HUES64 (cell line): Measurements from ENCODE around the gene SNAP29.
"Not testable (repeated sequence)": the region's sequence is repeated elsewhere in the genome, so short reads cannot be mapped to it uniquely, and the experiment has no call there.

ENCODE experiments used
- H3K27ac ChIP-seq: 2 replicates; pipeline ENCODE4 v1.7.0; 2013; ENCODE audit warnings: low read depth, low read length, inconsistent platforms
- H3K27me3 ChIP-seq: 2 replicates; pipeline ENCODE4 v1.6.1; 2013; ENCODE audit warnings: mild to moderate bottlenecking, low read length; ENCODE audit not compliant: insufficient read depth
- H3K36me3 ChIP-seq: 2 replicates; pipeline ENCODE4 v1.6.1; 2013; ENCODE audit warnings: mild to moderate bottlenecking, low read length; ENCODE audit not compliant: insufficient read depth
- H3K4me1 ChIP-seq: 2 replicates; pipeline ENCODE4 v1.6.1; 2013; ENCODE audit warnings: mild to moderate bottlenecking, low read length, moderate library complexity; ENCODE audit not compliant: insufficient read depth
- H3K4me3 ChIP-seq: 2 replicates; pipeline ENCODE4 v1.5.1; 2013; ENCODE audit warnings: mild to moderate bottlenecking, low read length, moderate library complexity
- H3K9ac ChIP-seq: 2 replicates; pipeline ENCODE4 v1.6.1; 2013; ENCODE audit warnings: mild to moderate bottlenecking, low read depth, low read length
- H3K9me3 ChIP-seq: 2 replicates; pipeline ENCODE4 v1.6.1; 2013; ENCODE audit warnings: low read depth, low read length; ENCODE audit not compliant: insufficient read depth
- WGBS: fragments of 150-250, 120-280 bp; methylation state at CpG from one replicate; pipeline ENCODE4 v1.1.7; 2013; ENCODE audit warnings: missing lambda C conversion rate; 5-methylcytosine and 5-hydroxymethylcytosine counted together

The SNAP29 gene

DNA sequence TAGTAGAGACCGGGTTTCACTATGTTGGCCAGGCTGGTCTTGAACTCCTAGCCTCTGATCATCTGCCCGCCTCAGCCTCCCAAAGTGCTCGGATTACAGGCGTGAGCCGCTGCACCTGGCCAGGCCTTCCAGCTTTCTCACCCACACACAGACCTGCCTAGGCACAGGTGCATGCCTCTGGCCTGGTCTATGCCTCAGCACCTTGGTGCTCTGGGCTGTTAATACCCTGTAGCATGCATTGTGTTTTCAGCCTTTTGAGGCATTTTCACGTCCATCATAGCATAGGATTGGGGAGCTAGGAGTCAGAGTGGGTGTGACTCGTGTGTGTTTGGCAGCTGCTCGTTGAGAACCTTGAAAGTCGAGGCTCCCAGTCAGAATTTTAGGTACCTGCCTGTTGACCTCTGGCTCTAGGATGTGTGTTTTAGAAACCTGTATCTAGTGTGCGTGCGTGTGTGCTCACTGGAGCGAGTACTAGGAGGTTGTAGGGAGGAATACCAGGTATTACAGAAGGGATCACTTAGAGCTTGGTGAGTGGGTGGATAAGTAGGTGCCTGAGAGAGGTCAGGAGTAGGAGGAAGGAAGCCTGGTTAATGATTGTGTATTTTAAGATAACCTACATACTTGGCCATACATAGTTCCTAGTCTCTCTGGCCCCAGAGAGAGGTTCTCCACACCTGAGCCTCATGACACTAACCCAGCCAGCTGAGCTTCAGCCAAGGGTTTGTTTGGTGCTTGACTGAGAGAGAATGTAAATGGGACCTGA is 78.4 kb downstream of the SNAP29 start:
- no peak overlapping the region for H3K4me3 ChIP-seq
- H3K36me3 ChIP-seq = peaks cover 51% of the 10 kb centered on the region
- H3K9me3 ChIP-seq = no peaks in the 10 kb centered on the region
- no peak overlapping the region for H3K9ac ChIP-seq
- H3K27ac ChIP-seq = no peak overlapping the region
- no peaks in the 10 kb centered on the region for H3K4me1 ChIP-seq
- no peaks in the 10 kb centered on the region for H3K27me3 ChIP-seq
- 83% methylated on average over 12 of the region's 12 CpGs for WGBS

DNA sequence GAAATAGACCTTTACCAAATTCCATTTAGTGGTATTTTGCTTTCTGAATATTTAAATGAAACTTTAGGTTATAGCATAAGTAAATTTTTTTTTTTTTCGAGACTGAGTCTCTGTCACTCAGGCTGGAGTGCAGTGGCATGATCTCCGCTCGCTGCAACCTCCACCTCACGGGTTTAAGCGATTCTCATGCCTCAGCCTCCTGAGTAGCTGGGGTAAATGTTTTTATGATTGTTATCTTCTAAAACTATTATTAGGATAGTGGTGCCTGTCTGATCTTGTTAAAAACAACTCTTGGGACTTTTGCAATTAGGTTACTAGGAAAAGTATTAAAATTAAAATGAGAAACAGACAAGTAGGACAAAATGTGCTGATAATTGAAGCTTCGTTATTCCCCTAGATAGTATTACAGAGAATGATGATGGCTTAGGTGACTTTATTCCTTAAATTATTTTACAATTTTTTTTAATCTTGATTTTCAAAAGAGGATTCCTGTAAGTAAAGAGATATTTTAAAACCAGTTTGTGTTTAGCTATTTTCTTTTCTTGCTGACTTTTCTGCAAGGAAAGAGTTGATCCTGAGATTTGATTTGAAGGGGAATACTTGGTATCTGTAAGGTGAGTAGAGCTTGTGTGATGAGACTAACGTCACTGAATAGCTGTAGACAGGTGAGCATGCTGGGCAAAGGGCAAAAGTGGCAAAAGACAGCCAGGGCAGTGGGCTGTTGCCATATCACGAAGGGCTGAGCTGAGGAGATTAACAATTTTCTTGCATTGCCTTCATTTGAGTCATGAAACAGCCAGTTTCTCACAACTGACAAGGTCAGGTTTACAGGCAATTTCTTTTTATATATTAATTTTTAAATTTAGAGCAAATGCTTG is 79.2 kb downstream of the SNAP29 start:
- Histone ChIP-seq H3K27me3 (no peaks in the 10 kb centered on the region), H3K4me3 (no peak overlapping the region), H3K27ac (no peak overlapping the region), H3K36me3 (peaks cover 51% of the 10 kb centered on the region), H3K4me1 (no peaks in the 10 kb centered on the region), H3K9ac (no peak overlapping the region), H3K9me3 (no peaks in the 10 kb centered on the region)
- whole genome bisulfite sequencing = 95% methylated on average over 8 of the region's 8 CpGs

DNA sequence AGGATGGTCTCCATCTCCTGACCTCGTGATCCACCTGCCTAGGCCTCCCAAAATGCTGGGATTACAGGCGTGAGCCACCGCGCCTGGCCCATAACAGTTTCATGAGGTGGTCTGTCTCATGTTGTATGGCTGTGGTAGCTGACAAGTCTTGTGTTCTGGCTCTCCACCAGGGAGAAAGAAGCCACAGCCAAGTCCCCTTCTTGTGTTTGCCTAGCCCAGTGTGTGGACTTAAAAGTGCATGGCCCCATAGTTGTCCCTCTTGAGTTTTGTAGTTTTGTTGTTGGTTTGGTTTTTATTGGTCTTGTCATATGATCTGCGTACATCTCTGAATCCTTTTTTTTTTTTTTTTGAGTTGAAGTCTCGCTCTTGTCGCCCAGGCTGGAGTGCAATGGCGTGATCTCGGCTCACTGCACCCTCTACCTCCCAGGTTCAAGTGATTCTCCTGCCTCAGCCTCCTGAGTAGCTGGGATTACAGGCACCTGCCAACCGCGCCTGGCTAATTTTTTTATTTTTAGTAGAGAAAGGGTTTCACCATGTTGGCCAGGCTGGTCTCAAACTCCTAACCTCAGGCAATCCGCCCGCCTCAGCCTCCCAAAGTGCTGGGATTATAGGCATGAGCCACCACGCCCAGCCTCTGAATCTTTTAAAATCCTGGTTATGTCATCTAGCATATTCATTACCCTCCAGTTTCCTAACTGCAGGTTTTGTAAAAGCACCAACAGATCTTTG is 80.8 kb downstream of the SNAP29 start:
- H3K4me1 ChIP-seq, H3K27ac ChIP-seq, H3K9me3 ChIP-seq, H3K4me3 ChIP-seq, H3K9ac ChIP-seq, H3K27me3 ChIP-seq: not testable (repeated sequence)
- H3K36me3 ChIP-seq = peaks cover 39% of the 10 kb centered on the region
- WGBS = 92% methylated on average over 14 of the region's 14 CpGs

DNA sequence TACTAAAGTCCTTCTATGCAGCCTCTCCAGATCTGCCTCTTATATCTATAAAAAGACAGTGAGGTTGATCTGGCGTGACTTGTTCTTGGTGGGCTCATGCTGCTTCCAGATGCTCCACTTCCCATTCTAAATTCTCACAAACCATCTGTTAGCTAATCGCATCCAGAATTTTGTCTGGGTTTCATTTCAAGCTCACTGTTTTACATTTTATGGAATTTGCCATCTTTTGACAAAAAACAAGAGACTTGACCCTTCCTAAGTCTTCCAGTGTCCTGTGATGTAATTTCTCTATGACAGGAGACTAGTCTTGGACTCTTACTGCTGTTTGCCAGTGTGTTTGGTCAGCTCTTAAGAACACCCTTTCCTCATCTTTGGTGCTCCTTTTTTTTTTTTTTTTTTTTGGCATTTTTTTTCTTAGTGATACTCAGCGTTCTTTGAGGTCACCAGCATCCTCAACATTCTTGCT is 81.4 kb downstream of the SNAP29 start:
- 93% methylated on average over 3 of the region's 3 CpGs for whole genome bisulfite sequencing
- H3K4me1 ChIP-seq = no peaks in the 10 kb centered on the region
- no peak overlapping the region for H3K9ac ChIP-seq
- peaks cover 35% of the 10 kb centered on the region for H3K36me3 ChIP-seq
- H3K27me3 ChIP-seq = no peaks in the 10 kb centered on the region
- no peak overlapping the region for H3K27ac ChIP-seq
- H3K4me3 ChIP-seq = no peak overlapping the region
- H3K9me3 ChIP-seq = no peaks in the 10 kb centered on the region
